Tibial nerve (tissue), 4 donors: ENCODE data around the gene RNF149. TPM values are rescaled to one million over a fixed set of nuclear protein-coding genes. Genes with fewer than 3 reads are reported as not detected.

Experiments used
- DNase-seq, 2 donors: peaks; one replicate each; pipeline ENCODE4 v3.0.0-alpha.2; 2019; ENCODE audit warnings: low spot score in 2 of 2
- H3K27ac ChIP-seq, 4 donors: fragments of 200-600 bp; sonication (generic) in 3 of 4; one replicate each; pipeline ENCODE4 v1.5.1; 2017 to 2019; ENCODE audit warnings: mild to moderate bottlenecking in 1 of 4
- H3K27me3 ChIP-seq, 2 donors: fragments of 200-600 bp; sonication (generic) in 1 of 2; one replicate each; pipeline versions ENCODE4 v1.5.1 to v1.6.0; 2017 to 2019
- H3K36me3 ChIP-seq, 3 donors: fragments of 200-600 bp; sonication (generic); one replicate each; pipeline ENCODE4 v1.5.1; 2018 to 2019
- H3K4me1 ChIP-seq, 4 donors: fragments of 200-600 bp; sonication (generic) in 3 of 4; one replicate each; pipeline ENCODE4 v1.5.1; 2017 to 2019
- H3K4me3 ChIP-seq, 4 donors: fragments of 200-600 bp; sonication (generic) in 3 of 4; one replicate each; pipeline ENCODE4 v1.5.1; 2017 to 2019; ENCODE audit warnings: mild to moderate bottlenecking in 1 of 4, moderate library complexity in 1 of 4
- H3K9me3 ChIP-seq, 4 donors: fragments of 200-600 bp; sonication (generic) in 3 of 4; one replicate each; pipeline ENCODE4 v1.5.1; 2017 to 2019
- EP300 ChIP-seq, 2 donors: sonication (generic); formaldehyde crosslinking; IDR thresholded peaks; one replicate each; pipeline ENCODE4 v1.6.1; 2017; ENCODE audit warnings: antibody characterized with exemption in 2 of 2, mild to moderate bottlenecking in 1 of 2
- POLR2A ChIP-seq, 2 donors: fragments of 450-650 bp; IDR thresholded peaks; one replicate each; pipeline ENCODE4 v1.6.1; 2017; ENCODE audit warnings: antibody characterized with exemption in 2 of 2, mild to moderate bottlenecking in 2 of 2, moderate library complexity in 2 of 2
- WGBS, 2 donors: methylation state at CpG; one replicate each; pipeline ENCODE4 v1.1.5; 2018; 5-methylcytosine and 5-hydroxymethylcytosine counted together
- total RNA-seq, 4 donors: library from RNA; depleted of rRNA; stranded (reverse); fragments of >200 nt; gene quantifications; one replicate each; pipeline ENCODE4 v1.1.0, GENCODE V29; 2016
- TF ChIP-seq, protein P1 (sequence below), 5 experiments: fragments of 200-600 bp in 3 of 5; fragments of 450-650 bp in 2 of 5; sonication (generic) in 3 of 5; IDR thresholded peaks; one replicate each; pipeline ENCODE4 v1.5.1; 2016 to 2019; ENCODE audit warnings: antibody characterized with exemption in 5 of 5, mild to moderate bottlenecking in 3 of 5, moderate library complexity in 2 of 5

RNF149 gene
- total RNA-seq, 4 donors from 2014 or later: 61.0 to 108 (median 67.3) TPM

GRCh38 chr2:101310090-101310833 is 1.8 kb upstream of the RNF149 start:
- Histone ChIP-seq H3K27me3 (no peaks in the 10 kb centered on the region), H3K4me1 (peaks cover 0 to 35% (median 22%) of the 10 kb centered on the region in 4 donors), H3K4me3 (no peak overlapping the region), H3K27ac (peak overlapping the region in 1 of 4 donors; percentile 98), H3K36me3 (no peaks in the 10 kb centered on the region), H3K9me3 (no peaks in the 10 kb centered on the region)
- WGBS, 2 donors: 76 to 82% methylated on average over 10 of the region's 10 CpGs
- DNase-seq: no peak
- TF ChIP-seq EP300 (IDR thresholded peaks at IDR 0.05) (no peak), POLR2A (IDR thresholded peaks at IDR 0.05) (no peak)
- TF ChIP-seq, protein P1, sequence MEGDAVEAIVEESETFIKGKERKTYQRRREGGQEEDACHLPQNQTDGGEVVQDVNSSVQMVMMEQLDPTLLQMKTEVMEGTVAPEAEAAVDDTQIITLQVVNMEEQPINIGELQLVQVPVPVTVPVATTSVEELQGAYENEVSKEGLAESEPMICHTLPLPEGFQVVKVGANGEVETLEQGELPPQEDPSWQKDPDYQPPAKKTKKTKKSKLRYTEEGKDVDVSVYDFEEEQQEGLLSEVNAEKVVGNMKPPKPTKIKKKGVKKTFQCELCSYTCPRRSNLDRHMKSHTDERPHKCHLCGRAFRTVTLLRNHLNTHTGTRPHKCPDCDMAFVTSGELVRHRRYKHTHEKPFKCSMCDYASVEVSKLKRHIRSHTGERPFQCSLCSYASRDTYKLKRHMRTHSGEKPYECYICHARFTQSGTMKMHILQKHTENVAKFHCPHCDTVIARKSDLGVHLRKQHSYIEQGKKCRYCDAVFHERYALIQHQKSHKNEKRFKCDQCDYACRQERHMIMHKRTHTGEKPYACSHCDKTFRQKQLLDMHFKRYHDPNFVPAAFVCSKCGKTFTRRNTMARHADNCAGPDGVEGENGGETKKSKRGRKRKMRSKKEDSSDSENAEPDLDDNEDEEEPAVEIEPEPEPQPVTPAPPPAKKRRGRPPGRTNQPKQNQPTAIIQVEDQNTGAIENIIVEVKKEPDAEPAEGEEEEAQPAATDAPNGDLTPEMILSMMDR (IDR thresholded peaks at IDR 0.05): no peak

DNA sequence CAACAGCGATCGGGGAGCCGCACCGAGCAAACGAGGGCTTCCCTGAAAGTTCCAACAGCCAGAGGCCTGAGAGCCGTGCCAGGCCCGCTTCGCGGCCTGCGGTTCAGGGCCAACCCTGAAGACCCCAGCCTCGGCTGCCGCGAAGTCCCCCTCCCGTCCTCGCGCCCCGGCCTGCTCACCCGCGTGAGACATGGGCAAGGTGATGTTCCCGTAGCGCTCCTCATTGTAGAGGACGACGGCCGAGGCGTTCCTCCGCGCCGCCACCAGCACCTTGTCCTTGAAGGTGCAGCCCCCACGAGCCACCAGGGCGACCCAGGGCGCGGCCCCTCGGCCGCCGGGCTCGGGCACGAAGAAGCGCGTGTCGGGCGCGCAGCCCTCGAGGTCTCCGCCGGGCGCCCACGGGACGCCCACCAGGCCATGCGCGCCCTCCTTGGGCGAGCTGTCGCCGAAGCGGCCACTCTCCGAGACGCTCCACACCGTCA is 510 bp downstream of the RNF149 start:
- no peaks in the 10 kb centered on the region for H3K9me3 ChIP-seq
- peaks cover 0 to 56% (median 33%) of the 10 kb centered on the region in 4 donors for H3K4me1 ChIP-seq
- DNase-seq: no peak

DNA sequence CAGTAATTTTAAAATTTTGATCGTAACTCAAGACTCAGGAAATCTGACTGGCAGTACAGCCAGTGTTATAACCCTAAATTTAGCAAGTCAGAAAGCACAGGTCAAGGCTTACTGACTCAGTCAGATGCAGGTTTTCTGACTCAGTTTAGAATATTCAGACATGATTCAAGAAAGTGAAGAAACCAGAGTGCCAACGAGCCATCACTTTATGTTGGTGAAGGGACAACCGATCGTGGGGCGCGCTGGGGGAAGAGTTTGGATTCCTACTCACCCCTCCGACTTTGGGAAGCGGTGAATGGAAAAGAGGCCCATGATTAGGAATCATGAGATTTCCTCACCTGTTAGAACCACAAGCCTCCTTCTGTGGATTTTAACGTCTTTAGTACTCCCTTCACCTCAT is 998 bp downstream of the RNF149 start:
- no peaks in the 10 kb centered on the region for H3K36me3 ChIP-seq
- WGBS, 2 donors: 29 to 48% methylated on average over 9 of the region's 9 CpGs
- TF ChIP-seq POLR2A (IDR thresholded peaks at IDR 0.05): no peak
- TF ChIP-seq EP300 (IDR thresholded peaks at IDR 0.05): no peak
- TF ChIP-seq, protein P1 (IDR thresholded peaks at IDR 0.05): no peak
- H3K27me3 ChIP-seq: no peaks in the 10 kb centered on the region
- no peak for DNase-seq
- H3K9me3 ChIP-seq: no peaks in the 10 kb centered on the region
- H3K4me1 ChIP-seq: peaks cover 0 to 56% (median 33%) of the 10 kb centered on the region in 4 donors
- peak overlapping the region; percentile 88 to 98 (median 91) for H3K27ac ChIP-seq
- peak overlapping the region; percentile 65 to 100 (median 93) for H3K4me3 ChIP-seq

More for the DNA sequence above, 510 bp downstream of the RNF149 start:
- H3K4me3 ChIP-seq: peak overlapping the region; percentile 65 to 100 (median 93)
- no peaks in the 10 kb centered on the region for H3K27me3 ChIP-seq
- no peaks in the 10 kb centered on the region for H3K36me3 ChIP-seq
- no peak for TF ChIP-seq EP300 (IDR thresholded peaks at IDR 0.05)
- no peak for TF ChIP-seq POLR2A (IDR thresholded peaks at IDR 0.05)
- TF ChIP-seq, protein P1 (IDR thresholded peaks at IDR 0.05): no peak
- WGBS, 2 donors: 0 to 1% methylated on average over 5 to 15 of the region's 57 CpGs
- peak overlapping the region; percentile 88 to 98 (median 91) for H3K27ac ChIP-seq

GRCh38 chr2:101306410-101306809 is 2.1 kb downstream of the RNF149 start:
- H3K27me3 ChIP-seq: no peaks in the 10 kb centered on the region
- H3K4me1 ChIP-seq: peaks cover 0 to 66% (median 33%) of the 10 kb centered on the region in 4 donors
- H3K4me3 ChIP-seq: peak overlapping the region; percentile 65 to 100 (median 93)
- no peak for DNase-seq
- H3K9me3 ChIP-seq: no peaks in the 10 kb centered on the region
- TF ChIP-seq POLR2A (IDR thresholded peaks at IDR 0.05) (no peak), EP300 (IDR thresholded peaks at IDR 0.05) (no peak)
- TF ChIP-seq, protein P1 (IDR thresholded peaks at IDR 0.05): no peak
- peak overlapping the region in 3 of 4 donors; percentile 88 to 98 (median 94) for H3K27ac ChIP-seq
- no peaks in the 10 kb centered on the region for H3K36me3 ChIP-seq
- WGBS, 2 donors: 49 to 55% methylated on average over 7 of the region's 7 CpGs

DNA sequence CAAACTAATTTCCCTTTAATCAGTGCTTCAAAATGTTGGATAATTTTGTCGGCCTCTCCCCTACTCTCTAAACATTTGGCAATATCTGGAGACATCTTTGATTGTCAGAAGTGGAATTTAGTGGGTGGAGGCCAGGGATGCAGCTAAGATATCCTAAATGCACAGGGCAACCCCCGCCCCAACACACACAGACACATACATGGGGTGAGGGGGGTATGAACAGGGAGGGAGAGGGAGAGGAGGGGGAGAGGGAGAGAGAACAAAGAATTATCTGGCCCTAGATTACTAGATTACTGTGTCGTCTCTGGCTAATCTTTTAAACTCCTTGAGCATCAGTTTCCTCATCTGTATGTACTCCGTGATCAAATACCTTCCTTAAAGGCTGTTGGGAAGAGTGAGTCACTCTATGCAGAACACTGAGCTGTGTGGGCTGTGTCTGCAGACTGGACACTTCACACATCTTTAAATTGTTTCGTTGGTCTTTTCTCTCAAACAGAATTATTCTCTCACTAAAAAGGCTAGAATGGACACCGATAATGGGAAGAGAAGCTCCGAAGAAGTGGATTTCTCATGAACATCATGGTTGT is 2.9 kb downstream of the RNF149 start:
- Histone ChIP-seq H3K27me3 (no peaks in the 10 kb centered on the region), H3K27ac (peak overlapping the region in 3 of 4 donors; percentile 88 to 98 (median 94)), H3K36me3 (no peaks in the 10 kb centered on the region), H3K4me3 (peak overlapping the region in 2 of 4 donors; percentile 65 to 100), H3K4me1 (peaks cover 0 to 74% (median 33%) of the 10 kb centered on the region in 4 donors), H3K9me3 (no peaks in the 10 kb centered on the region)
- DNase-seq: no peak
- TF ChIP-seq, protein P1 (IDR thresholded peaks at IDR 0.05): no peak
- TF ChIP-seq POLR2A (IDR thresholded peaks at IDR 0.05): no peak
- TF ChIP-seq EP300 (IDR thresholded peaks at IDR 0.05): no peak
- WGBS, 2 donors: 64 to 72% methylated on average over 7 of the region's 7 CpGs
